BJ (cell line): ENCODE results near the gene TMEM116. TPM values are rescaled to one million over a fixed set of nuclear protein-coding genes. Genes with fewer than 3 reads are reported as not detected.
"Not testable (repeated sequence)": the region's sequence is repeated elsewhere in the genome, so short reads cannot be mapped to it uniquely, and the experiment has no call there.

Experiments
- CTCF ChIA-PET: fragments of 350-600 bp; formaldehyde crosslinking; extraction: SDS; loops from one replicate; lab custom pipeline; 2021; ENCODE audit warnings: antibody characterized with exemption, inconsistent platforms; lab: Yijun Ruan, JAX
- POLR2A ChIA-PET: fragments of 300-600 bp; sonication (Branson Sonifier 250); formaldehyde crosslinking; extraction: SDS; loops from one replicate; lab custom pipeline; 2021; ENCODE audit warnings: antibody characterized with exemption; lab: Charles Lee
- DNase-seq: peaks from one replicate; pipeline ENCODE4 v3.0.0-alpha.2; 2011; ENCODE audit warnings: low read depth
- H3K27me3 ChIP-seq: 2 replicates; pipeline ENCODE4 v1.6.0; 2011; ENCODE audit warnings: low read length; ENCODE audit not compliant: control insufficient read depth, insufficient read depth
- H3K36me3 ChIP-seq: 2 replicates; pipeline ENCODE4 v1.5.1; 2011; ENCODE audit warnings: low read length; ENCODE audit not compliant: control insufficient read depth, insufficient read depth
- H3K4me3 ChIP-seq: 2 replicates; pipeline ENCODE4 v1.5.1; 2011; ENCODE audit warnings: low read depth, mild to moderate bottlenecking, control low read depth, low read length
- CTCF ChIP-seq: IDR thresholded peaks from 2 replicates; pipeline ENCODE4 v1.5.1; 2011; ENCODE audit warnings: low read depth, mild to moderate bottlenecking, control low read depth, inconsistent platforms, low read length, moderate library complexity; ENCODE audit not compliant: insufficient read depth
- polyA plus RNA-seq: library from polyadenylated mRNA; depleted of rRNA; stranded (reverse); fragments of >200 nt; gene quantifications from 2 replicates; pipeline ENCODE4 v1.2.3, GENCODE V29; 2011

TMEM116 gene
- polyA plus RNA-seq, 1 experiment = 16.6 TPM

- H3K36me3 ChIP-seq = no peaks in the 10 kb centered on the region
- TF ChIP-seq CTCF = no peak
- ChIA-PET POLR2A (no interaction called here), CTCF (interaction anchor here (0.7 kb wide), 1 partner anchor 28 kb away, joined by 3 read pairs; no protein-coding TSS in a partner anchor)
- H3K27me3 ChIP-seq = no peaks in the 10 kb centered on the region
- no peak overlapping the region for H3K4me3 ChIP-seq
- DNase-seq = no peak
Observed at GRCh38 chr12:112000820-112001219, 12.1 kb downstream of the TMEM116 start.

GRCh38 chr12:111999129-111999528 is 13.8 kb downstream of the TMEM116 start:
- H3K27me3 ChIP-seq, H3K36me3 ChIP-seq, H3K4me3 ChIP-seq, CTCF ChIA-PET, POLR2A ChIA-PET, DNase-seq: not testable (repeated sequence)

- Histone ChIP-seq H3K27me3 (no peaks in the 10 kb centered on the region), H3K36me3 (no peaks in the 10 kb centered on the region), H3K4me3 (no peak overlapping the region)
- POLR2A ChIA-PET = no interaction called here
- DNase-seq = no peak
- CTCF ChIA-PET = interaction anchor here (0.6 kb wide), 1 partner anchor 122 kb away, joined by 3 read pairs; no protein-coding TSS in a partner anchor
- no peak for TF ChIP-seq CTCF
Observed at GRCh38 chr12:111998015-111998414, 14.9 kb downstream of the TMEM116 start.

GRCh38 chr12:111997300-111997699 is 15.7 kb downstream of the TMEM116 start:
- no peak overlapping the region for H3K4me3 ChIP-seq
- CTCF ChIA-PET = no interaction called here
- no peak for TF ChIP-seq CTCF
- DNase-seq = no peak
- POLR2A ChIA-PET = no interaction called here
- no peaks in the 10 kb centered on the region for H3K36me3 ChIP-seq
- no peaks in the 10 kb centered on the region for H3K27me3 ChIP-seq

GRCh38 chr12:111995782-111996480 is 17.0 kb downstream of the TMEM116 start:
- no peaks in the 10 kb centered on the region for H3K36me3 ChIP-seq
- H3K27me3 ChIP-seq = no peaks in the 10 kb centered on the region
- CTCF ChIA-PET = no interaction called here
- DNase-seq = no peak
- no peak for TF ChIP-seq CTCF
- H3K4me3 ChIP-seq = no peak overlapping the region
- POLR2A ChIA-PET = no interaction called here

- H3K27me3 ChIP-seq, H3K36me3 ChIP-seq, DNase-seq, H3K4me3 ChIP-seq: not testable (repeated sequence)
- ChIA-PET CTCF (interaction anchor here (0.7 kb wide), 1 partner anchor 19 kb away, joined by 3 read pairs; the partner anchor contains the start of gene ERP29), POLR2A (interaction anchor here (0.6 kb wide), 1 partner anchor 511 kb away, joined by 3 read pairs; no protein-coding TSS in a partner anchor)
Observed at GRCh38 chr12:111994211-111995111, 18.5 kb downstream of the TMEM116 start.
